GM13977 (cell line): Measurements from ENCODE around the gene FAM229B.

Experiments used
- DNase-seq: peaks from one replicate; pipeline ENCODE4 v3.0.0; 2012; ENCODE audit warnings: low spot score
- CTCF ChIP-seq: IDR thresholded peaks from 2 replicates; pipeline ENCODE4 v1.5.1; 2012; ENCODE audit warnings: mild to moderate bottlenecking, control low read depth; ENCODE audit not compliant: insufficient read depth; ENCODE audit errors: extremely low read depth, missing control alignments
- in situ Hi-C: fragments of 300-500 bp; cut with MboI; formaldehyde crosslinking; loops from one replicate; pipeline ENCODE4 v1.12.0; 2022; ENCODE audit warnings: low sequenced_read_pairs, low pct_unique_long_range_greater_than_20kb, mixed read lengths, inconsistent platforms; ENCODE audit not compliant: unreplicated experiment

FAM229B gene

DNA sequence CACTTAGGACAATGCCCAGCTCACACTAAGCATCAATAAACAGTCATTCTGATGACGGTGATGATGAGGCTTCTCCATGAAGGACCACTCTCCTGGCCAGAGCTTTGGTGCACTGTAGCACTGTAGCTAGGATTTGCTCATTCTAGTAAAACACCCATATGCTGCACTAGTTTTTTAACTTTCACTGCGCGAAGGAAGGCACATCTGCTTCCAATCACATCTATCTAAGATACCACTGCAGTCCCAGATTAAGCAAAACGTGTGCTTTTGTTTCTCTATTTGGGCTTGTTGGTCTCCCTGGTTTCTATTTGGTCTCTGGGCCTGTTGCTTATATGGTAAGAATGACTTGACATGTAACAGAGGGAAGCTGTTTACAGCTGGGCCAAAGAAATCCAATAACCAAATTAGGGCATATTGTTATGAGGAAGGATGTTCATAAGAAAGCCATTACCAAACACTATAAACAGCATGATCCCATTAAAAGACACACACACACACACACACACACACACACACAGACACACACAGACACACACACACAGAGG is 62.4 kb downstream of the FAM229B start:
- DNase-seq = no peak
- in situ Hi-C loops = loop anchor here (25.0 kb wide), 1 partner anchor 437 kb away; no protein-coding TSS in a partner anchor
- no peak for TF ChIP-seq CTCF

DNA sequence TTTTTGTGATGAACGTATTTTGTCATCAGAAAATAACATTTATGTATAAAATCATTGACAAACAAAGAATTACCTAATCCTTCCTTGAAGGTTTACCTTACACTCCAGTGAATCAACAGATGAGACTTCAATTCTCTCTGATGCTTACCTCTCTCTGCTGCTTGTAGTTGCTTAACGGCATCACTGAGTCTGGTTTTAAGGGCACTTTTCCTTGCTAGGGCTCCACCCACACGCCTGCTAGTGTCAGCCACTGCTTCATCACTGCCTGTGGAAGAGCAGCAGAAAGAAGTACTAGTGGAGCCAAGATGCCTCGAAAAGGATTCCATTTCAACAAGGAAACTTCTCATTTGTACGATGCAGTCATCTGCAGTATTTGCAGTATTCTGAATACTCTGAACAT is 63.0 kb downstream of the FAM229B start:
- in situ Hi-C loops = loop anchor here (25.0 kb wide), 1 partner anchor 438 kb away; no protein-coding TSS in a partner anchor
- no peak for DNase-seq
- no peak for TF ChIP-seq CTCF
